HG03066 (cell line): ENCODE data around the gene MOB2.

Experiments
- ATAC-seq: cut with Tn5 transposase; IDR thresholded peaks from one replicate; pipeline ENCODE4 v1.9.1; 2021; ENCODE audit warnings: low read depth; ENCODE audit not compliant: unreplicated experiment

MOB2 gene

GRCh38 chr11:1504581-1505290 lies 18.2 kb upstream of the MOB2 start:
- no peak for ATAC-seq

- ATAC-seq: no peak
Observed at GRCh38 chr11:1504138-1504537, 17.6 kb upstream of the MOB2 start.

DNA sequence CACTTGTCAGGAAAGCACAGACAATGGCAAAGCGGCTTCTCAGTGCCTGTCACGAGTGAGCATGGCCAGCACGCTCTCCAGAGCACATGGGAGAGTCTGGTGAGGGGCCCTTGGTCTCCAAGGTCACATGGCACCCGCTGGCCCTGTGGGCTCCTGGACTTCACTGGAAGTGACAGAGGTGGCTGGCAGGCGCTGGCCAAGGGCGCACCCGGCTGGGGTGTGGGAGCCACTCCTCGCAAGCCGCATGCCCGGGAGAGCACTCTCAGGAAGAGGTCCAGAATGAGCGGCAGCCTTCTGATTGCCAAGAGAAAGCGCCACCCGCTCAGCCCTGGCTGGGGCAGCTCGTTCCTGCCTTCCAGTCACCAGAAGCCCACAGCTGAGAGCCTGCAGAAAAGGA lies 17.1 kb upstream of the MOB2 start:
- no peak for ATAC-seq

DNA sequence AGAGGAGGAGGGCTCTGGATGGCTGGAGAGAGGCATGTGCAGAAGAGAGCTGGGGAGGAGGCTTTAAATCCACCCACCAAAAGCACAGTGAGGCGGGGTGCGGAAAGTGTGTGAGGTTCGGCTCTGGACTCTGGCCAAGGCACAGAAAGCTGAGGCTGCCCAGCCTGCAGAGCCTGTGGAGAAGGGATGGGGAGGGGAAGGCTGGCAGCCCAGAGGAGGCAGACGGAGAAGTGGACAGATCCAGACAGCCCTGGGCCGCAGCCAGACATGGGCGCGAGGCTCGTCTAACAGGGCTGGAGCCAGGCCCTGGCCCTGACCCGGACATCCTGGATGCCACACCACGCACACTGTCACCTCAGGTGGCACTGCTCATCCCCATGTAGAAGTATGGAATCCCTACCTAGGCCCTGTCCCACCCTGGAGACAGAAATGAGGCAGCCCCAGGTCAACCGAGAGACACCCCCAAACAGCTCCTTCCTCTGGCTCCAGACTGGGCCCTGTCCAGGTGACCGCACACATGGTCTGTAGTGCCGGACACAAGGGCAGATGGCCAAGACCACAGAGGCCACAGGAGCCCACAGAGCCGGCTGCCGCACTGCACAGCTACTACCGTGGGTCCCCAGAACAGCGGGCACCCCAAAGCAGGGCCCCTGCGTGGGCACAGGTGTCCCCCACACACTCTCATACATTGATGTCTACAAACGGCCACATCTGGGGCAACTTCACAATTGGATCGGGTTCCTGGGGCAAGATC lies 16.6 kb upstream of the MOB2 start:
- ATAC-seq: no peak

DNA sequence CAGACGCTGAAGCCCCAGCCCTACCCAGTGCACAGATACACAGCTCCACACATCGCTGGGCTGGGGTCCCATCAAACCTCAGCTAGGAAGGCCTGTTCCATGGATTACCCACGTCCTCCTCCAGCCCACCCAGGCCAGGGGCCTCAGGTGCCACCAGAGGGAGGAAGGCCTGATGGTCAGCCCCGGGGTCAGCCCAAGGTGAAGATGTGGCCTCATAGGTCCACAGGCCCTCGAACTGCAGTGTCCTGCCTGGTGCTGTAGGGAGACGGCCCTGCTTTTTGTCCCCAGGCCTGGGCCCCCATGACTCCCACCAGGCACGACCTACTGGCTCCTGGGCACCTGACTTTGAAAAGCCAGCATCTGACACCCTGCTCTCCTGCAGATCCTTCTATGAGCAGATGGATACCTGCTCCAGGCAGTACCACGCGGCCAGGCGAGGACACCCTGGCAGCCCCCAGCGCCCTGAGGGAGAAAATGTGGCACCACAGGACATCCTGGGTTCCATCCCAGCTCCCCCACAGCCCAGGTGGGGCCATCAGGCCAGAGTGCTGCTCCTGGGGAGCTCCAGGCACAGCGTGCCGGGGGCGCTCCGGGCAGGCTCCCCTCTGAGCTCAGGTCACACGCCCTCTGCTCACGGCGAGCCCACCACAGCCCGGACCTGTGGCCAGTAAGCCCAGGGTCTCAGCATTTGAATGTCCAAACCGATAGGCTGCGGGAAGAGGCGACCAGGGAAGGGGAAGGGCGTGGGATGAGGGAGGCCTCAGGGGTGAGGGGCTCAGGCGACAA lies 15.8 kb upstream of the MOB2 start:
- ATAC-seq: no peak

DNA sequence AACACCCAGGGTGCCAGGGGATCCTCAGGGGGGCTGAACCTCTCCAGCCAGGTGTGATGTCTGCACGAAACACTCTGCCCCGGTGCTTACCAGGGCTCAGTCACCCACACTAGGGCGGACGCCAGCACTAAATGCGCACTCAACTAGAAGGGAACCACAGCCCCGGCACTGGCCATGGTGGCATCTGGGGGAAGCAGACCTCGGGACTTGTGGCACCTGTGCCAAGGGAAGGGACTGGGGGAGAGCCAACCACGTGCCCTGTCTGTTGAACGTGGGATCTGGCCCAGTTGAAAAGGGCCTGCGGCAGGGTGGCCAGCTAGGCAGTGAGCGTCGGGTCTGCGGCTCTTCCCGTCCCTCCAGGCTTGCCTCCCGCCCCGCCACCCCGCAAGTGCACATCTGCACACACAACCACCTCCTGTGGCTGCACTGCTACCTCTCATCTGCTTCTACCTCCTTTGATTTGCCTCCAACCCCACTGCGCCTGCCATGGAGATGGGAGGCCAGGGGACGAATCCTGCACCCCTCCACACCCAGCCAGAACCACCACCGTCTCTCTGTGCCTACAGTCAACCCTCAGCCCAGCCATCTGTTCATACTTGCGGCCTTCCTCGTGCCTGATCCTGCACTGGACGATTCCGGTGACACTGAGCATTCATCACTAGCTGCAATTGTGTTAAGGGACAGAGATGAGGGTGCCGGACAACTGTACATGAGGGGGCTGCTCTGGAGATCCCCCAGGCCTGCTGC lies 15.0 kb upstream of the MOB2 start:
- ATAC-seq: no peak

DNA sequence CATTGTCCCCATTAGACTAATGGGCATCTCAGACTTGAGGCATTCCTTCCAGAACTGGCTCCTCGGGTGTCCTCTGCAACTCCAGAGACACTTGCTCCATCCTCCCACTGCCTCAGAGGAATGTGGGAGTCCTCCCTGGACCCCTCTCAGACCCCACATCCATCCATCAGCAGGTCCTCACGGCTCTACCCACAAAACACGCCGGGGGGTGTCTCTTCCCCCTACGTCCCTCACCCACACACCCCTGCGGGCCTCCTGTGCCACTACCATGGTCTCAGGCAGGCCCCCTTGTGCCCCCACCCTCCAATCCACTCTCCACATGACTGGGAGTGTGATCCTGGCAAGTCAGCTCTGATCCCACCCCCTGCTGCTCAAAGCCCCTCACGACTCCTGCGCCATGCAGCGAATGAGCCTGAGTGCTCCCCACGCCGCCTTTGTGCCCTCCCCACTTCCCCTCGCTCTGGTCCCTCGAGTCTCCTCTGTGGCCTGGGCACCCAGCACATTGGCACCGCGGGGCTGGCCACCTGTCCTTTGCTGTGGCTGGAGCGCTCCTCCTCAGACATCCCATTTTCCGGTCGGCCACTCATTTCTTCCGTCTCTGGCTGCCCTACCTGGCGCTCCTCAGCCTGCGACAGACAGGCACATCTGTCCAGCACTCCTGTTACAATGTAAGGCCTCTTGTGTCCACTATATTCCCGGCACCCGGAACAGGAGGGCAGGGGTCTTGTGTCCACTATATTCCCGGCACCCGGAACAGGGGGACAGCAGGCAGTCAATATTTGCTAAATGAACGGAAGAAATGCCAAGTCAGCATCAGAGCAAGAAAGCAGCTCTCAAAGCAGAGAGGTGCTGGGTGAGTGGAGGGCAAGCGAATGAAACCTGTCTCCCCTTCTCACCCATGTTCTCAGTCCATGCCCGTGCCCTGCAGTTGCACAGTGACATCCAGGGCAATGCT lies 14.2 kb upstream of the MOB2 start:
- no peak for ATAC-seq

DNA sequence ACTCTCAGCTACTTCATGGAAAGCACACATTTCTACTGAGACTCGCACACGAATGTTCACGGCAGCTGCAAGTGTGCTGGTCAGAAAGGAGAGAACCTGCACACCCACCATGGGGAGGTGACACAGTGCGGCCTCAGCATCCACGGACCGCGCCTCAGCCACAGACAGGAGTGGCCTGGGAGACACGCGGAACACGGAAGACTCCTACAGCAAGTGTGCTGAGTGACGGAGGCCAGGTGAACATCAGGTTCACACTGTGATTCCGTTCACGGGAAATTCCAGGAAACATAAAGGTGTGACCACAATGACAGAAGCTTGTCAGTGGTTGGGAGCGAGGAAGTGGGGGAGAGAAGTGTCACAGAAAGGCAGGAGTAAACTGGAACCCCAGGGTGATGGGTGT lies 13.3 kb upstream of the MOB2 start:
- ATAC-seq: no peak

DNA sequence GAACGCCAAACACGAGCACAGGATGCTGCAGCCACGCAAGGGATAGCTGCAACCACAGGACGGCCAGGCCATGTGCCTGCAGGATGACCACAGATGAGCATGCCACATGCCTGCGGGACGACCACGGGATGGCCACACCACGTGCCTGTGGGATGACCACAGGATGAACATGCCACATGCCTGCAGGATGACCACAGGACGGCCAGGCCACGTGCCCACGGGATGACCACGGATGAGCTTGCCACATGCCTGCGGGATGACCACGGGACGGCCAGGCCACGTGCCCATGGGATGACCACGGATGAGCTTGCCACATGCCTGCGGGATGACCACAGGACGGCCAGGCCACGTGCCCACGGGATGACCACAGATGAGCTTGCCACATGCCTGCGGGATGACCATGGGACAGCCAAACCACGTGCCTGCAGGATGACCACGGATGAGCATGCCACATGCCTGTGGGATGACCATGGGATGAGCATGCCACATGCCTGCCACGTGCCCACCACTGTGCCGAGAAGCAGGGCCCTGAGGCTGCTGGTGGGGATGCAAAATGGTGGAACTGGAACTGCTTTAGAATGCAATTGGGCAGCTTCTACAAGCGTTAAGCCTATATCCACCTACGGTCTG lies 12.8 kb upstream of the MOB2 start:
- ATAC-seq: no peak

GRCh38 chr11:1498262-1498661 lies 11.7 kb upstream of the MOB2 start:
- no peak for ATAC-seq

- no peak for ATAC-seq
Observed at GRCh38 chr11:1497600-1497999, 11.0 kb upstream of the MOB2 start.

GRCh38 chr11:1496761-1497095 lies 10.1 kb upstream of the MOB2 start:
- no peak for ATAC-seq

GRCh38 chr11:1496091-1496760 lies 9.6 kb upstream of the MOB2 start:
- no peak for ATAC-seq

DNA sequence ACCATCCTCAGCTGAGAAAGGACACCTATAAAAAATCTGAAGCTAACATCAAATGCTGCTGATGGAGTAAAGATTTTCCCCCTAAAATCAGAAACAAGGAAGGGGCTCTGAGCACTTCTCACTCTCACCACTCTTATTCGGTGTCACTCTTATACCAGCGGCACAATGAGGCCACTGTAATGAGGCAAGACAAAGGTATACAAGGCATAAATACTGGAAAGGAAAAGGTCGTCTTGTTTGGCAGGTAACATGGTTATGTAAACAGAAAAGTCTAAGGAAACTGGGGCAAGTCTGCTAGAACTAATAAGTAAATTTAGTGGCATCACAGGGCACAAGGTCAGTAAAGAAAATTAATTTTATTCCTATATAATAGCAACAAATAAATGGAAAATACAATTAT lies 8.1 kb upstream of the MOB2 start:
- ATAC-seq: no peak

- no peak for ATAC-seq
Observed at GRCh38 chr11:1493650-1494244, 7.2 kb upstream of the MOB2 start.

DNA sequence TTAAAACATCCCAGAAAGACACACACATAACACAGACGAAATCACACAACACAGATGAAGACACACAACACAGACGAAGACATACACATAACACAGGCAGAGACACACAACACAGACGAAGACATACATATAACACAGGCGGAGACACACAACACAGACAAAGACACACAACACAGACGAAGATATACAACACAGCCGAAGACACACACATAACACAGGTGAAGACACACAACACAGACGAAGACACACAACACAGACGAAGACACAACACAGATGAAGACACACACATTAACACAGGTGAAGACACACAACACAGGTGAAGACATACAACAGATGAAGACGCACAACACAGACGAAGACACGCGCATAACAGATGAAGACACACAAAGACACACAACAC lies 4.8 kb upstream of the MOB2 start:
- ATAC-seq: no peak

DNA sequence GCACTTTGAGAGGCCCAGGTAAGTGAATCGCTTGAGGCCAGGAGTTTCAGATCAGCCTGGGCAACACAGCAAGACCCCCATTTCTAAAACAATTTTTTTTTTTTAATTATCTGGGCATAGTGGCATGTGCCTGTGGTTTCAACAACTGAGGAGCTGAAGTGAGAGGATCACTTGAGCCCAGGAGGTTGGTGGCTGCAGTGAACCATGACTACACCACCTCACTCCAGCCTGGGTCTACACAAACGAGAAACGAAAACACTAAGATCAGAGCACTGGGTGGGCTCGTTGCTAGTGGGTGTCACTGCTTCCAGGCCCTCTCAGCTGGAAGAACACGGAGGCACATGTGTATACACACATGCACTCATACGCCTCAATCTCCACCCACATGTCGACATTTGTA lies 4.1 kb upstream of the MOB2 start:
- no peak for ATAC-seq

- ATAC-seq: no peak
Observed at GRCh38 chr11:1488575-1489180, 2.1 kb upstream of the MOB2 start.
